ENCODE measurements around the gene CEP57L1. TPM values are rescaled to one million over a fixed set of nuclear protein-coding genes. Genes with fewer than 3 reads are reported as not detected.

Gene CEP57L1
- total RNA-seq, 1 donor from 2014 or later = 22.2 TPM

DNA sequence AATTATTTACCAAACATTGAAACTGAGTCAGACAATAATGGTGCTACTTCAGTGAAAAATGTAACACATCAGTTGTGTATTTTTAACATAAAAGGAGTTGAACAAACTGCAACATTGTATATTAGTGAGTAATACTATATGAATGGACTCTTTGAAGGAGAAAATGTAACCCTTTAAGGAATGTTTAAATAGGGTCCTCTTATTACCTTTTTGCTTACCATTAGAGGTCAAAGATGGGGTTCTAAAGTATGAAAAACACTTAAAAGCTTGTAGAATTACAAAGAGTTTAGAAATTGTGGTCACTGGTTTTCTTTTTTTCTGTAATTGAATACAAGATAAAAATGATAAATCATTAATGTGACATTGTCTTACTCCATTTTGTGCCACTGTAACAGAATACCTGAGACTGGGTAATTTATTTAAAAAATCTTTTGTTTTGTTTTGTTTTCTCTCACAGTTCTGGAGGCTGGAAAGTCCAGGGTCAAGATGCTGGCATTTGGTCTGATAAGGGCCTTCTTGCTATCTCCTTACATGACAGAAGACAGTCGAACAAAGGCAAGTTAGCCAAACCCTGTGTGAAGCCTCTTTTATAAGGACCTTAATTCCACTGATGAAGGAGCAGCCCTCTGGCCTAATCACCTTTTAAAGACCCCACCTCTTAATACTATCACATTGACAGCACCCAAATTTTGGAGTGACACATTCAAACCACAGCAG is 43.8 kb upstream of the CEP57L1 start:
- no peak for DNase-seq (ENCODE audit: low spot score in 2 of 2, unreplicated experiment in 2 of 2)
- Mint-ChIP-seq H3K4me1 (peaks cover 28% of the 10 kb centered on the region), H3K36me3 (peaks cover 13% of the 10 kb centered on the region), H3K9me3 (peaks cover 9% of the 10 kb centered on the region), H3K27me3 (ENCODE audit: low read depth) (no peaks in the 10 kb centered on the region), H3K4me3 (no peak overlapping the region), H3K27ac (no peak overlapping the region)
- TF ChIP-seq CTCF (IDR thresholded peaks at IDR 0.05; ENCODE audit: unreplicated experiment) = no peak

DNA sequence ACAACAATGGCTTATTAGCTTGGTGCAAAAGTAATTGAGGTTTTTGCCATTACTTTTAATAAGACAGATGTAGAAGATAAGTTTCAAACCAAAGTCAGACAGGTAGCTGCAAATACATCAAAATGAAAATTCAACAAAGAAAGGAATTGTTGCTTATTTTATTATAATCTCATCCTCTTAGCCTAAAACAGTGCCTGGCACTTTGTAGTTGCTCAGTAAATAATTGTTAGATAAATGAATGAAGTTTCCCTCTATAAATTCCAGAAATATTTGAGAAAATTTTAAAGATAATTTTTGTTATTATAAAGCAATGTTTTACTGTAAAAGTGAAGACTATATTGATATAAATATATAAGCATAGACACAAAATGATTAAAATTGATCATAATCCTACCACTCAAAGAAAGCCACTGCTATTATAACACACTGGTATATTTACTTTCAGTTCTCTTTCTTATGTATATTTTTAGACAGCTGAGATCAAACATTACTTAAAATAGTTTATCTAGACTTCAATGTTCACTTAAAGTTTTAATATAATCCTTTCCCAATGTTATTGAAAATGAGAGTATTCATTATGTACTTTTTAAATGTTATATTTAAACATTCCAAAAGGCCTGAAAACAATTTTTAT is 43.2 kb upstream of the CEP57L1 start:
- H3K4me1 Mint-ChIP-seq = peaks cover 33% of the 10 kb centered on the region
- H3K9me3 Mint-ChIP-seq = peaks cover 9% of the 10 kb centered on the region
- no peaks in the 10 kb centered on the region for H3K27me3 Mint-ChIP-seq (ENCODE audit: low read depth)
- no peak overlapping the region for H3K4me3 Mint-ChIP-seq
- TF ChIP-seq CTCF (IDR thresholded peaks at IDR 0.05; ENCODE audit: unreplicated experiment) = no peak
- H3K27ac Mint-ChIP-seq = no peak overlapping the region
- H3K36me3 Mint-ChIP-seq = peaks cover 13% of the 10 kb centered on the region
- no peak for DNase-seq (ENCODE audit: low spot score in 2 of 2, unreplicated experiment in 2 of 2)

DNA sequence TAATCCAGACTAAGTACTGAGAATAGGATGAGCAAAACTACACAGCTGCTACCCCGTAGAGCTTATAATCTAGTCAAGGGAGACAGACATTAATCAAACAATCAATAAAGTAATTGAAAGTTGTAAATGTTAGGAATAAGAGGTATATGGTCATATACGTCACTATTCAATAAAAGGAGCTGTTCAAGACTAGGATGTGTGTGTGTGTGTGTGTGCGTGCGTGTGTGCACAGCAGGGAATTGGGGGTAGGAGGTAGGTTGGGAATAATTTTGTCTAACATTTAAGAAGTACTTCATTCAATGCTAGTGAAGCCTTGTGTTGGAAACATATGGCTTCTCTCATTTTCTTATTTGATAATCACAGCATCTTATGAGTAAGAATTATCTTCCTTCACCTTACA is 42.5 kb upstream of the CEP57L1 start:
- no peak for TF ChIP-seq CTCF (IDR thresholded peaks at IDR 0.05; ENCODE audit: unreplicated experiment)
- DNase-seq (ENCODE audit: low spot score in 2 of 2, unreplicated experiment in 2 of 2) = no peak
- H3K36me3 Mint-ChIP-seq = peaks cover 13% of the 10 kb centered on the region
- H3K4me1 Mint-ChIP-seq = peaks cover 33% of the 10 kb centered on the region
- H3K27ac Mint-ChIP-seq = peak overlapping the region; percentile 76
- no peaks in the 10 kb centered on the region for H3K27me3 Mint-ChIP-seq (ENCODE audit: low read depth)
- H3K4me3 Mint-ChIP-seq = no peak overlapping the region
- peaks cover 9% of the 10 kb centered on the region for H3K9me3 Mint-ChIP-seq

GRCh38 chr6:109053336-109053735 is 42.0 kb upstream of the CEP57L1 start:
- H3K4me3 Mint-ChIP-seq = no peak overlapping the region
- H3K4me1 Mint-ChIP-seq = peaks cover 33% of the 10 kb centered on the region
- H3K27ac Mint-ChIP-seq = peak overlapping the region; percentile 76
- no peak for DNase-seq (ENCODE audit: low spot score in 2 of 2, unreplicated experiment in 2 of 2)
- peaks cover 9% of the 10 kb centered on the region for H3K9me3 Mint-ChIP-seq
- TF ChIP-seq CTCF (IDR thresholded peaks at IDR 0.05; ENCODE audit: unreplicated experiment) = no peak
- no peaks in the 10 kb centered on the region for H3K27me3 Mint-ChIP-seq (ENCODE audit: low read depth)
- peaks cover 9% of the 10 kb centered on the region for H3K36me3 Mint-ChIP-seq

- no peak overlapping the region for H3K27ac Mint-ChIP-seq
- peaks cover 37% of the 10 kb centered on the region for H3K4me1 Mint-ChIP-seq
- no peak for TF ChIP-seq CTCF (IDR thresholded peaks at IDR 0.05; ENCODE audit: unreplicated experiment)
- H3K9me3 Mint-ChIP-seq = no peaks in the 10 kb centered on the region
- no peak overlapping the region for H3K4me3 Mint-ChIP-seq
- H3K36me3 Mint-ChIP-seq = no peaks in the 10 kb centered on the region
- no peaks in the 10 kb centered on the region for H3K27me3 Mint-ChIP-seq (ENCODE audit: low read depth)
- DNase-seq (ENCODE audit: low spot score in 2 of 2, unreplicated experiment in 2 of 2) = no peak
Measured at GRCh38 chr6:109055771-109056235, 39.5 kb upstream of the CEP57L1 start.
